ENCODE results near the gene SPRN.
"Not testable (repeated sequence)": the region's sequence is repeated elsewhere in the genome, so short reads cannot be mapped to it uniquely, and the experiment has no call there.

SPRN gene, protein sequence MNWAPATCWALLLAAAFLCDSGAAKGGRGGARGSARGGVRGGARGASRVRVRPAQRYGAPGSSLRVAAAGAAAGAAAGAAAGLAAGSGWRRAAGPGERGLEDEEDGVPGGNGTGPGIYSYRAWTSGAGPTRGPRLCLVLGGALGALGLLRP

DNA sequence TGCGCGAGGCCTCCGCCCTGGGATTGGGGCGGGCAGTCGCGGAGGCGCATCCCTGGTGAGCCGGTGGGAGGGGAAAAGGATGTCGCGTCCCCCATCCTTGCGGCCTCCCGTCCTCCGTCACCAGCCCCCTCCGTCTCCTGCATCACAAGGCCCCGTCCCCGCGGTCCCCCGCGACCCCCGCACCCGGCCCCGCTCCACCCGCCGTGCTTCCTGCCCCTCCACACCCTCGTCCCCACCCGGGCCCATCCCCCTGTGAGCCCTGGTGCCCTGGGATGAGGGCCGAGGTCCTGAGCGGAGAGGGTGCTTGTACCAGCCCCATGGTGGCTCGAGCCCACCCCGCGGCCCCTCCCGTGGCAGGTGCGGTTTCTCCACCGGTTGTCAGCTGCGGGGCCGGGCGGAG is at the start of gene SPRN:
Gene SPRN, minus strand, starts transcription at position 25 of the 400 bp plus-strand sequence. CDS start 944 bp downstream, outside the sequence.
- H3K4me3 ChIP-seq (replicated peaks in 1 of 2; ENCODE audit: low read depth in 2 of 2, low read length in 2 of 2); DNase-seq (ENCODE audit: low read depth in 2 of 2): not testable (repeated sequence)

DNA sequence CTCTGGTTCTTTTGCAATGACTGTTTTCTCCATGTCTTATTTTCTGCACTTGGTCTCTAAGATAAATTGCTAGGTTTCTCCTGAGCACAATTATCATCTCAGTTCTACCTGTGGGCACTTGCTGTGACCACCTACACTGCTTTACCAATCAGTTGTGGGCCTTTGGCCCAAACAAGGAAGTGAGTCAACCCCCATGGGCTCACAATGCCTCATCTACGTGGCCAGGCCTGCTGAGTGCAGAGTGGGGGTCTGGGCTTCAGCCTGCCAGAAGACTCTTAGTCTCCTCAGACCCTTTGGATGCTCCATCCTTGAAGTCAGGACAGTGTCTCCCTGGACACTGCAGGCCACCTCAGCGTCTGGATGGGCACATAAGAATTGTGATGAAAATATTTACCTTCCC is 49.6 kb upstream of the SPRN start:
- TF ChIP-seq, protein P1, sequence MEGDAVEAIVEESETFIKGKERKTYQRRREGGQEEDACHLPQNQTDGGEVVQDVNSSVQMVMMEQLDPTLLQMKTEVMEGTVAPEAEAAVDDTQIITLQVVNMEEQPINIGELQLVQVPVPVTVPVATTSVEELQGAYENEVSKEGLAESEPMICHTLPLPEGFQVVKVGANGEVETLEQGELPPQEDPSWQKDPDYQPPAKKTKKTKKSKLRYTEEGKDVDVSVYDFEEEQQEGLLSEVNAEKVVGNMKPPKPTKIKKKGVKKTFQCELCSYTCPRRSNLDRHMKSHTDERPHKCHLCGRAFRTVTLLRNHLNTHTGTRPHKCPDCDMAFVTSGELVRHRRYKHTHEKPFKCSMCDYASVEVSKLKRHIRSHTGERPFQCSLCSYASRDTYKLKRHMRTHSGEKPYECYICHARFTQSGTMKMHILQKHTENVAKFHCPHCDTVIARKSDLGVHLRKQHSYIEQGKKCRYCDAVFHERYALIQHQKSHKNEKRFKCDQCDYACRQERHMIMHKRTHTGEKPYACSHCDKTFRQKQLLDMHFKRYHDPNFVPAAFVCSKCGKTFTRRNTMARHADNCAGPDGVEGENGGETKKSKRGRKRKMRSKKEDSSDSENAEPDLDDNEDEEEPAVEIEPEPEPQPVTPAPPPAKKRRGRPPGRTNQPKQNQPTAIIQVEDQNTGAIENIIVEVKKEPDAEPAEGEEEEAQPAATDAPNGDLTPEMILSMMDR (IDR thresholded peaks at IDR 0.05; ENCODE audit: low read depth, low read length): no peak
- DNase-seq (ENCODE audit: low read depth in 2 of 2): no peak
- no peak overlapping the region for H3K4me3 ChIP-seq (replicated peaks in 1 of 2; ENCODE audit: low read depth in 2 of 2, low read length in 2 of 2)

DNA sequence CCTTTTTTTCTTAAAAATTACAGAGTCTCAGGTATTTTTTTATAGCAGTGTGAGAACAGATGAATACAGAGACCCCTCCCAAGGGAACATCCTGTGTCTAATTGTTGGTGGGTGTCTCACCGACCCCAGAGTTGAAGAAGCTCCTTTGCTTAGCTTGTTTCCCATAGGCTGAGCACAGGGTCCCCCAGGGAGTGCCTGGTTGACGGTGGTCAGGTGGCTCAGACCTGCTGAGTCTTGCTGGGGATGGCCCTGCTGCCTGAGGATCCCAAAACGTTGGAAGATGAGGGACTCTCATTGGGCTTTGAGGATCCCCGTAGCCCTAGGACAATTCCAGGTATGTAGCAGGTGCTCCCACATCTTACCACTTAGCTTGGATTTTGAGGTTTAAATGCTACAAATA is 48.8 kb upstream of the SPRN start:
- TF ChIP-seq, protein P1 (IDR thresholded peaks at IDR 0.05; ENCODE audit: low read depth, low read length): no peak
- no peak for DNase-seq (ENCODE audit: low read depth in 2 of 2)
- no peak overlapping the region for H3K4me3 ChIP-seq (replicated peaks in 1 of 2; ENCODE audit: low read depth in 2 of 2, low read length in 2 of 2)

DNA sequence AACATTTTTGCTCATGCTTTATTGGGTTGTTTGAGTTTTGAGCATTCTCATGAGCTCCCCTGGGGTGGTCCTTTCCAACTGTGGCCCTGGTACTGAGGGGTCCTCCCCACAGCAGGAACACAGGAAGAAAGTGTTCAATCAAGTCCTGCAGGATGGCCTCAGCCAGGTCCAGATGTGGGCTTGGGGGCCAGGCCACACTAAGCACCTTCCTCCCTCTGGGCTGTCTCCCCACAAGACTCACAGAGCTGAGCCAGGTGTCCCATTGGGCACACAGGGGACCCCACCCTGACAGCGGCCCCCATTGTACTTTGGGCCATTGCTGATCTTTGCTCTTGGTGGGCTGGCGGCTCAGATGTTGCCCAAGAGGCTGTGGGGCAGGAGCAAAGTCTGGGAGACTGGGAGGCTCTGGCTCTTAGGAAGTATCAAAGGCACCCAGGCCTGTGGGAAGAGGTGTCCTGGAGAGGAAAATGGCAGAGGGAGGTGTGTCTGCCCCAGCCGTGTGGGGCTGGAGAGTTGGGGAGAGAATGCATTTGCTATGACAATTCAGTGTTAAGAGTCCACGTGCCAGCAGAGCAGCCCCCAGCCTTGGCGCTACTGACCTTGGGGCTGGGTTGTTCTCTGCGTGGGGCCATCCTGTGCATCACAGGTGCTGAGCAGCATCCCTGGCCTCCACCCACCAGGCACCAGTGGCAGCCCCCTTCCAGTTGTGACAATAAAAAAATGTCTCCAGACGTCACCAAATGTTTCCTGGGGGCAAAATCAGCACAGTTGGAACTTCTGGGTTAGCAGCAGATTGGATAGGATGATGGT is 47.1 kb upstream of the SPRN start:
- no peak overlapping the region for H3K4me3 ChIP-seq (replicated peaks in 1 of 2; ENCODE audit: low read depth in 2 of 2, low read length in 2 of 2)
- DNase-seq (ENCODE audit: low read depth in 2 of 2): no peak
- TF ChIP-seq, protein P1 (IDR thresholded peaks at IDR 0.05; ENCODE audit: low read depth, low read length): no peak

DNA sequence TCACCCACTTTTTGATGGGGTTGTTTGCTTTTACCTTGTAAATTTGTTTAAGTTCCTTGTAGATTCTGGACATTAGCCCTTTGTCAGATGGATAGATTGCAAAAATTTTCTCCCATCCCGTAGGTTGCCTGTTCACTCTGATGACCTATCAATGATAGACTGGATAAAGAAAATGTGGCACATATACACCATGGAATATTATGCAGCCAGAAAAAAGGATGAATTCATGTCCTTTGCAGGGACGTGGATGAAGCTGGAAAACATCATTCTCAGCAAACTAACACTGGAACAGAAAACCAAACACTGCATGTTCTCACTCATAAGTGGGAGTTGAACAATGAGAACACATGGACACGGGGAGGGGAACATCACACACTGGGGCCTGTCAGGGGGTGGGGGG is 44.8 kb upstream of the SPRN start:
- H3K4me3 ChIP-seq (replicated peaks in 1 of 2; ENCODE audit: low read depth in 2 of 2, low read length in 2 of 2); DNase-seq (ENCODE audit: low read depth in 2 of 2): not testable (repeated sequence)

DNA sequence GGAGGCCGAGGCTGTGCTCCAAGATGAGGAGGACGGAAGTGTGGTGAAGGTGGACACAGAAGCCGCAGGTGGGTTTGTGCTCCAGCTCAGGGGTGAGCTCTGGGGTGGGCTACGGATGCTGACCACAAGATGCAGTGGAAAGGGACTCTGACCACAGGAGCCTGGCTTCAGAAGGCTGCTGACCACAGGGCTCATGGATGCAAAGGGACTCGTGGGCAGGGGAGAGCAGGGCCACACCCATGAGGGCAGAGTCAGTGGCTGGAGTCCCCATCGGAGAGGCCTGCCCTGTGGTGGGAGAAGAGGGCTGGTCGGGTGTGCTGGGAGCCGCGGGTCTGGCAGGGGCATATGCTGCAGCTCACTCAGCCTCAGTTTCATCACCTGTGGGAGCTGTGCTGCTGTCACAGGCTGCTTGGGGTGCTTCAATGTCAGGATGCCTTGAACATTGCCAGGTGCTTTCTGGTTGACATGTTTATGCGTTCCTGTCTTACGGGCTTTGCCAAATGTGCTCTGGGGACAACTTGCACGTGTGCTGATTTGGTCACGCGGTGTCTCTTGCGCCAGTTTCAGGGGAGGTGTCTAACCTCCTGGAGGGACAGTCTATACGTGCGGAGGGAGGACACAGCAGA is 43.0 kb upstream of the SPRN start:
- DNase-seq (ENCODE audit: low read depth in 2 of 2): no peak
- H3K4me3 ChIP-seq (replicated peaks in 1 of 2; ENCODE audit: low read depth in 2 of 2, low read length in 2 of 2): no peak overlapping the region
- TF ChIP-seq, protein P1 (IDR thresholded peaks at IDR 0.05; ENCODE audit: low read depth, low read length): no peak

DNA sequence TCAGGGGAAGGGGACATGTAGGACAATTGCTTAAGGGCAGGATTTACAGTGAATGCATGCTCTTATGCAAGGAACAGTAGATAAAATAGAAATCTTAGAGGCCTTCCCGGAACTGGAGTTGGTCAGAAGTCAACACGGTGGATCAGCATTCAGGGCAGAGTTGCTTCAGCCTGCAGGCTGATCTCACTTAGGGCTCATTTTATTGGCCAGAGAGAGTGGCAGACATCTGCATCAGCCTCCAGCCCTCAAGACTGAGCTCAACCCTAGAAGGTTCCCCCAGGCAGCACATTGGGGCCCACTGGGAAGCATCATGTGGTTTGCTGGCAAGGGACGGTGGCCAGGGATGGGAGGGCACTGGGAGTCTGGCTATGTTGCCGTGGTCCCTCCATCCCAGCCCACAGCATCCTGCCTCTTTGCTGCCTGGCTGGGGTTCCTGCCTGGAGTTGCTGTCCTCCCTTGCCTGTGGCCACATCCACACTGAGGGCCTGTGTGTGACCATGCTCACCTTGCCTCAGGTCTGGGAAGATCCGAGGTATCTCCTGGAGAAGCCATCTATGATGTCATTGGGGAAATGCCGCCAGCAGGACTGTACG is 42.4 kb upstream of the SPRN start:
- TF ChIP-seq, protein P1 (IDR thresholded peaks at IDR 0.05; ENCODE audit: low read depth, low read length): no peak
- DNase-seq (ENCODE audit: low read depth in 2 of 2): no peak
- no peak overlapping the region for H3K4me3 ChIP-seq (replicated peaks in 1 of 2; ENCODE audit: low read depth in 2 of 2, low read length in 2 of 2)
